ENCODE measurements around the gene ADISSP. TPM values are rescaled to one million over a fixed set of nuclear protein-coding genes. Genes with fewer than 3 reads are reported as not detected.

Gene ADISSP
- total and polyA plus RNA-seq, 2 donors (not counting 3 experiments of a cell fraction or from before 2014, with no cell fraction given): 55.0 to 67.5 TPM

- Histone ChIP-seq H3K9me3 (replicated peaks; ENCODE audit: control insufficient read depth, insufficient read depth, low read length) (no peaks in the 10 kb centered on the region), H3K4me1 (ENCODE audit: control insufficient read depth, extremely low read depth, insufficient read depth, low read length) (peaks cover 20% of the 10 kb centered on the region), H3K79me2 (ENCODE audit: control insufficient read depth, insufficient read depth, low read length) (peaks cover 25% of the 10 kb centered on the region), H3K27me3 (ENCODE audit: control insufficient read depth in 2 of 2, insufficient read depth in 2 of 2, low read length in 2 of 2) (no peaks in the 10 kb centered on the region), H3K4me2 (ENCODE audit: insufficient read depth, low read length) (no peak overlapping the region), H3K27ac (ENCODE audit: insufficient read depth, low read depth, low read length) (no peak overlapping the region), H4K20me1 (replicated peaks; ENCODE audit: control insufficient read depth, extremely low read depth, insufficient read depth, low read length) (no peaks in the 10 kb centered on the region), H3K9me1 (replicated peaks; ENCODE audit: control insufficient read depth, extremely low read depth, insufficient read depth, low read length) (no peaks in the 10 kb centered on the region), H2AFZ (ENCODE audit: low read depth, low read length) (no peak overlapping the region), H3K9ac (replicated peaks; ENCODE audit: extremely low read depth, insufficient read depth, low read length) (no peak overlapping the region), H3K36me3 (ENCODE audit: control insufficient read depth in 2 of 2, extremely low read depth in 1 of 2, insufficient read depth in 2 of 2, low read length in 2 of 2) (peaks cover 0 to 23% of the 10 kb centered on the region in 2 experiments), H3K4me3 (replicated peaks in 1 of 3; ENCODE audit: insufficient read depth in 1 of 3, low read depth in 1 of 3, low read length in 3 of 3) (no peak overlapping the region)
- CTCF ChIA-PET: interaction anchor here (1.6 kb wide), 1 partner anchor 19 kb away, joined by 6 read pairs; no protein-coding TSS in a partner anchor
- FAIRE-seq: no peak
- no peak for DNase-seq (ENCODE audit: low read depth, low spot score)
- dilution Hi-C loops (cut with MboI; ENCODE audit: extremely low pct_ligation_motif_present, low sequenced_read_pairs): no loop called here
- POLR2A ChIA-PET: no interaction called here
- no peak for TF ChIP-seq POLR2AphosphoS5 (IDR thresholded peaks at IDR 0.05; ENCODE audit: insufficient read depth, low read depth, low read length)
- no peak for TF ChIP-seq MYC (IDR thresholded peaks at IDR 0.05; ENCODE audit: low read depth, low read length)
- TF ChIP-seq JUN (IDR thresholded peaks at IDR 0.05; ENCODE audit: borderline replicate concordance, insufficient read depth, insufficient read length, low read depth): no peak
- TF ChIP-seq EZH2 (IDR thresholded peaks at IDR 0.05; ENCODE audit: borderline replicate concordance, low read depth, low read length, severe bottlenecking): no peak
- TF ChIP-seq GATA2 (IDR thresholded peaks at IDR 0.05; ENCODE audit: insufficient read depth, insufficient read length, low read depth, low read length): no peak
- TF ChIP-seq POLR2A (IDR thresholded peaks at IDR 0.05; ENCODE audit: low read depth, low read length): no peak
- no peak for TF ChIP-seq CTCF (IDR thresholded peaks at IDR 0.05; ENCODE audit: extremely low read depth in 1 of 2, insufficient read depth in 1 of 2, low read depth in 1 of 2, low read length in 2 of 2)
- TF ChIP-seq FOS (IDR thresholded peaks at IDR 0.05; ENCODE audit: borderline replicate concordance, insufficient read depth, low read length): no peak
- no peak for TF ChIP-seq MAX (IDR thresholded peaks at IDR 0.05; ENCODE audit: insufficient read depth, insufficient read length)
- intact Hi-C loops (cut with micrococcal nuclease): no loop called here
- no TSS peak for BruUV-seq (replicated peaks)
Measured at GRCh38 chr20:3798908-3799248, 31.3 kb upstream of the ADISSP start.

Data from endothelial cell of umbilical vein (primary cell).